GM19452 (cell line): ENCODE results near the gene TLK1.
"Not testable (repeated sequence)": the region's sequence is repeated elsewhere in the genome, so short reads cannot be mapped to it uniquely, and the experiment has no call there.

Source experiments
- ATAC-seq: cut with Tn5 transposase; IDR thresholded peaks from one replicate; pipeline ENCODE4 v1.9.1; 2021; ENCODE audit not compliant: unreplicated experiment

Gene TLK1

GRCh38 chr2:171146071-171146470 lies 14.6 kb downstream of the TLK1 start:
- ATAC-seq = no peak

- no peak for ATAC-seq
These were observed 17.0 kb downstream of the TLK1 start for GRCh38 chr2:171143670-171144062.

GRCh38 chr2:171142398-171142797 lies 18.3 kb downstream of the TLK1 start:
- no peak for ATAC-seq

GRCh38 chr2:171141320-171141719 lies 19.4 kb downstream of the TLK1 start:
- ATAC-seq = no peak

- no peak for ATAC-seq
These were observed 20.8 kb downstream of the TLK1 start for GRCh38 chr2:171139860-171140259.

GRCh38 chr2:171136024-171136423 lies 24.7 kb downstream of the TLK1 start:
- peak; percentile 80 for ATAC-seq

- no peak for ATAC-seq
These were observed 26.0 kb downstream of the TLK1 start for GRCh38 chr2:171134624-171135230.

- ATAC-seq = no peak
These were observed 28.6 kb downstream of the TLK1 start for GRCh38 chr2:171132086-171132485.

GRCh38 chr2:171128461-171128860 lies 32.2 kb downstream of the TLK1 start:
- no peak for ATAC-seq

- no peak for ATAC-seq
These were observed 36.2 kb downstream of the TLK1 start for GRCh38 chr2:171124541-171124940.

- no peak for ATAC-seq
These were observed 51.1 kb downstream of the TLK1 start for GRCh38 chr2:171109571-171109970.

- no peak for ATAC-seq
These were observed 51.7 kb downstream of the TLK1 start for GRCh38 chr2:171109020-171109419.

GRCh38 chr2:171107803-171108202 lies 52.9 kb downstream of the TLK1 start:
- ATAC-seq = no peak

GRCh38 chr2:171104379-171104778 lies 56.3 kb downstream of the TLK1 start:
- ATAC-seq = no peak

- no peak for ATAC-seq
These were observed 57.9 kb downstream of the TLK1 start for GRCh38 chr2:171102802-171103201.

- ATAC-seq = no peak
These were observed 60.3 kb downstream of the TLK1 start for GRCh38 chr2:171100370-171100769.

GRCh38 chr2:171098607-171099006 lies 62.1 kb downstream of the TLK1 start:
- ATAC-seq = no peak

GRCh38 chr2:171095014-171095582 lies 65.6 kb downstream of the TLK1 start:
- no peak for ATAC-seq

- not testable (repeated sequence) for ATAC-seq
These were observed 69.2 kb downstream of the TLK1 start for GRCh38 chr2:171091517-171091916.

- ATAC-seq = no peak
These were observed 71.2 kb downstream of the TLK1 start for GRCh38 chr2:171089489-171089888.

- ATAC-seq = no peak
These were observed 72.4 kb downstream of the TLK1 start for GRCh38 chr2:171088057-171088834.

- no peak for ATAC-seq
These were observed 73.1 kb downstream of the TLK1 start for GRCh38 chr2:171087547-171087946.
